CD4-positive, alpha-beta T cell treated with Interferon gamma for 1 hour (primary cell): Measurements from ENCODE around the gene SOWAHD.
"Not testable (repeated sequence)": the region's sequence is repeated elsewhere in the genome, so short reads cannot be mapped to it uniquely, and the experiment has no call there.

Source experiments
- DNase-seq: peaks from one replicate; pipeline ENCODE4 v3.0.0-alpha.2; 2020

SOWAHD gene

DNA sequence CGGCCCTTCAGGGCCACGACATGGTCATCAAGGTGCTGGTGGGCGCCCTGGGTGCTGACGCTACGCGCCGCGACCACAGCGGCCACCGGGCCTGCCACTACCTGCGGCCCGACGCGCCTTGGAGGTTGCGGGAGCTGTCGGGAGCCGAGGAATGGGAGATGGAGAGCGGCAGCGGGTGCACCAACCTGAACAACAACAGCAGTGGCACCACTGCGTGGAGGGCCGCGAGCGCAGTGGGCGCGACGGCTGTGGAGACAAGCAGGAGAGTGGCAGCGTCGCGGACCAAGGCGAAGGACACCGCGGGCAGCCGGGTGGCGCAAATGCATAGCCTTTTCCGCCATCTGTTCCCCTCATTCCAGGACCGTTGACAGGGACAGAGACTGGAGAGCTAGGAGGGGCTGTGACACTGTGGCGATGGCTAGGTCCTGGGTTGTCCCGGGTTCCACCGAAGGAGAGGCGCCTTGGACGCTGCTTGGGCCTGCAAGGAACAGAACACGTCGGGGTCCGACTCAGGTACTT lies 919 bp downstream of the SOWAHD start:
- DNase-seq, result no peak

GRCh38 chrX:119760026-119760877 lies 1.9 kb downstream of the SOWAHD start:
- DNase-seq, result no peak

DNA sequence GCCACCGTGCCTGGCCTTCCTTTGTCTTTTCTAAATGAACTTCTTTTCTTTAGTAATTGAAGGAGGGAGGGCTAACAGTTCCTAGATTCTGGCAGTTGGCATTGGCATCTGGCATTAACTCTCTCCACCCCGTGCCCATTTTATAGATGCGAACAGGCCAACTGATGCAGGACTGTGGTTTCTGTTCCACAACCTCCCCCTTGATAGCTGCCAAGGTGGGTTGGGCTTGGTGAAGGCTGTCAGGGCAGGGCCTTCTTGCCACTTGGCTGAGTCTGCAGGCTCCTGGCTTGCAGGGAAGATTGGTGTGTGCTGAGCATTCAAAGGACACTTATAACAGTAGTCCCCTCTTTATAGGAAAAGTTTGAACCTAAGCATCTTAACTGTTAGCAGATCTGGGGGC lies 4.3 kb downstream of the SOWAHD start:
- no peak for DNase-seq

GRCh38 chrX:119763181-119763580 lies 4.8 kb downstream of the SOWAHD start:
- no peak for DNase-seq

DNA sequence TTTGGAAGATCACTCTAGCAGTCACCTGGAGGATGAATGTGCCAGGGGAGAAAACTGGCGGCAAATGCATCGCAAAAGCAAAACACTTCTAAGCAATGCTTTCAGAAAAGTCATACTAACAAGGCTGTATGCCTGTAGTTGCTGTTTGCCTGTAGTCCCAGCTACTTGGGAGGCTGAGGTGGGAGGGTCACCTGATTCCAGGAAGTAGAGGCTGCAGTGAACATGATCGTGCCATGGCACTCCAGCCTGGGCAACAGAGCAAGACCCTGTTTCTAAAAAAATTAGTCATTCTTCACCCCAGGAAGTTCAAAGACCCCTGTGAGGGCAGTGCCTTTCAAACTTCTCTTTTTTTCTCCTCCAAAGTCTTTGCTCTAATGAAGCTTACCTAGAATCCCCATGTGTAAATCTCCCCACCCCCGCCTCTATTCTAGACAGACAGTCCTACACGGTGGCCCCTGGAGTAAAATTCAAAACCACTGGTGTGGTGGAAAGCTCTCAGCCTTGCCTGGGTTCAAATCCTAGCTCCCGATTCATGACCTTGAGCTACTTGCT lies 5.5 kb downstream of the SOWAHD start:
- DNase-seq, result no peak

- DNase-seq, result not testable (repeated sequence)
These were observed 10.0 kb downstream of the SOWAHD start for GRCh38 chrX:119768436-119768835.

DNA sequence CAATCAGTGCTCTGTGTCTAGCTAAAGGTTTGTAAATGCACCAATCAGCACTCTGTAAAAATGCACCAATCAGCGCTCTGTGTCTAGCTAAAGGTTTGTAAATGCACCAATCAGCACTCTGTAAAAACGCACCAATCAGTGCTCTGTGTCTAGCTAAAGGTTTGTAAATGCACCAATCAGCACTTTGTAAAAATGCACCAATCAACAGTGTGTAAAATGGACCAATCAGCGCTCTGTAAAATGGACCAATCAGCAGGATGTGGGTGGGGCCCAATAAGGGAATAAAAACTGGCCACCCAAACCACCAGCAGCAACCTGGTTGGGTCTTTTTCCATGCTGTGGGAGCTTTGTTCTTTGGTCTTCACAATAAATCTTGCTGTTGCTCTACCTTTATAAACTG lies 11.0 kb downstream of the SOWAHD start:
- DNase-seq, result not testable (repeated sequence)

DNA sequence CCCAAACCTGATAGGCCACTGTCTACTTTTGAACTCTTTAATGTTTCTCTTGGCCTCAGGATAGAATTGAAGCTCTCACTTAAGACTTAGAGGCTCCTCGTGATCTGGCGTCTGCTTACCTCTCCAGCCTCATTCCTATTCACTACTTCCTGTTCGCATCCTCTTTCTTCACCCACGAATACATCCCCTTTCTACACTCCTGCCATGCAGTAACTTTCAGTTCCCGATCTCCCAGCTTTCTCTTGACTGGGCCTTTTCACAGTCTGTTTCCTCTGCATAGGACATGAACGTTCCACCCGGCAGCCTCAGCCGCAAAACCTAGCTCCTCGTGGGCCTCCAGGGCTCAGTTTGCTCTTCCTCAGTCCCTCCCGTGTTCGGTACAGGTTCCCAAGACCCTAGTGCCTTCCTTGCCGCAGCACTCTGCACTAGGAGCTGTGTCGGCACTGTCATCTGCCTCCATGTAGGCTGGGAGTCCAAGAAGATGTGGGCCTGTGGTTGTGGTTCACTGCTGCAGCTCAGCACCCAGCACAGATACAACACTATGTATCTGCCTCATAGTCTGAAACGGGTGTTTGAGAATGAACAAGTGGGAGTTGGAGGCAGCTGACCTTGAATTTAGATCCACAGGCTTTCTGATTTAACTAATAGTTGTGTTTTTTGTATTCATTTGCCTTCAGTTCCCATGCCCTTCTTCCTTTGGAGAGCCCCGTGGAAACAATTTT lies 17.3 kb downstream of the SOWAHD start:
- no peak for DNase-seq

- no peak for DNase-seq
These were observed 20.4 kb downstream of the SOWAHD start for GRCh38 chrX:119778829-119779228.

DNA sequence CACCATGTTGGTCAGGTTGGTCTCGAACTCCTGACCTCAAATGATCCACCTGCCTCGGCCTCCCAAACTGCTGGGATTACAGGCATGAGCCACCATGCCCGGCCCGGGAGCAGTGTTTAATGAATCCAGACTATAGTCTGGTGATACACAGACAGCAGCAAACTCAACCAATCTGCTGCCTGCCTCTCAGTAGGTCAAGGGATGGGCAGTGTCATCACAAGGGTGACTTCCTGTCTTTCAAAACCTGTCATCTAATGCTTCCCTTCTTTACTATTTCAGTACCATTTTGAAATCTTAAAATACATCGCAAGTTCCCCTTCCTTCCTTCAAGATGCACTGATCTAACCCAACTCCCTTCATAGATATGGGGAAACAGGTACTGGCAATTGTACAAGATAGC lies 24.6 kb downstream of the SOWAHD start:
- DNase-seq, result peak; percentile 36

GRCh38 chrX:119784747-119785446 lies 26.5 kb downstream of the SOWAHD start:
- peak; percentile 41 for DNase-seq

- DNase-seq, result peak; percentile 34
These were observed 32.6 kb downstream of the SOWAHD start for GRCh38 chrX:119790977-119791436.

GRCh38 chrX:119791437-119792231 lies 33.2 kb downstream of the SOWAHD start, which contains the start of gene RPL39:
RPL39 (minus strand) TSS chrX:119791630; CDS start chrX:119791576, 54 bp downstream.
- peak; percentile 88 for DNase-seq

- no peak for DNase-seq
These were observed 43.1 kb downstream of the SOWAHD start for GRCh38 chrX:119801253-119802221.

- DNase-seq, result no peak
These were observed 44.2 kb downstream of the SOWAHD start for GRCh38 chrX:119802546-119802945.

DNA sequence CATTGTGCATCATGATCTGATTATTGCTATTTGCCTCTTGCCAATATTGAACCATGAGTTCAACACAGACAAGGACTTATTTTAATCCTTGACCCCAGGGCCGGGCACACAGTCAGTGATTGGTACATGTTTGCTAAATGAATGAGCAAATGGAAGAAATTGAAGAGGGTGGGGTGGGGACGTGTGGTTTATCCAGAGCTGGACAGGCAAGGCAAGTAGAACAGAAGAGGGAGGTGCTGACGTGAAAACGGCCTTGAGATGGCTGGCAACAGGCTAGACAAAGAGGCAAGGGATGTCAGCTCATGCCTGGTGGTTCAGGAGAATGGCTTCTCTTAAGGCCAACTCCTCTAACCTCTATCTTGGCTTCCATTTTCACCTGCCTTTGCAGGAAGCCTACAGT lies 50.1 kb downstream of the SOWAHD start:
- DNase-seq, result not testable (repeated sequence)

GRCh38 chrX:119809185-119809666 lies 50.8 kb downstream of the SOWAHD start:
- no peak for DNase-seq
